ENCODE measurements around the gene TRAPPC10. TPM values are rescaled to one million over a fixed set of nuclear protein-coding genes. Genes with fewer than 3 reads are reported as not detected.
"Not testable (repeated sequence)": the region's sequence is repeated elsewhere in the genome, so short reads cannot be mapped to it uniquely, and the experiment has no call there.

The TRAPPC10 gene
- total RNA-seq, 1 experiment from 2014 or later = 32.9 TPM

GRCh38 chr21:44122131-44122530 lies 110.0 kb downstream of the TRAPPC10 start:
- H4K20me1 ChIP-seq (ENCODE audit: control insufficient read depth, insufficient read depth, insufficient read length); H3K18ac ChIP-seq (ENCODE audit: insufficient read length, low read depth, low read length); H3K4ac ChIP-seq (ENCODE audit: low read depth, low read length); H3K4me1 ChIP-seq (ENCODE audit: insufficient read depth, low read length); H3K4me1 Mint-ChIP-seq; H3K4me3 Mint-ChIP-seq; H3K27ac Mint-ChIP-seq; H3T11ph ChIP-seq (ENCODE audit: low read length); H2BK15ac ChIP-seq (ENCODE audit: low read depth, low read length); H4K8ac ChIP-seq (replicated peaks; ENCODE audit: insufficient read length, low read depth, low read length); H2AFZ ChIP-seq (ENCODE audit: low read length); H3K9me3 ChIP-seq (ENCODE audit: control insufficient read depth, low read depth, low read length); H2BK120ac ChIP-seq (ENCODE audit: low read depth, low read length, poor library complexity, severe bottlenecking); H3K14ac ChIP-seq (ENCODE audit: insufficient read depth, low read length); H4K5ac ChIP-seq (ENCODE audit: insufficient read length, low read depth, low read length); H3K36me3 Mint-ChIP-seq (ENCODE audit: insufficient read depth in 1 of 3, low read depth in 3 of 3); H3K27me3 Mint-ChIP-seq (ENCODE audit: low read depth); H3K27me3 ChIP-seq (ENCODE audit: insufficient read depth, low read length); H3K56ac ChIP-seq (ENCODE audit: insufficient read length, low read depth, low read length); H2BK12ac ChIP-seq (ENCODE audit: insufficient read length, low read depth, low read length); DNase-seq; H3K9ac ChIP-seq (ENCODE audit: extremely low read depth, insufficient read length, low read length); H4K91ac ChIP-seq (ENCODE audit: insufficient read length, low read depth, low read length); H3K27ac ChIP-seq (ENCODE audit: insufficient read length, low read depth, low read length); H2AK5ac ChIP-seq (ENCODE audit: insufficient read length, low read length); H3K79me2 ChIP-seq (ENCODE audit: insufficient read depth, low read length); H2BK20ac ChIP-seq (ENCODE audit: low read depth, low read length, poor library complexity, severe bottlenecking); H3K23ac ChIP-seq (ENCODE audit: insufficient read length, low read depth, low read length); H3K23me2 ChIP-seq (ENCODE audit: insufficient read length, low read depth, low read length, poor library complexity, severe bottlenecking); H3K4me2 ChIP-seq (ENCODE audit: insufficient read depth, insufficient read length, low read length); H3K9me3 Mint-ChIP-seq; H2BK5ac ChIP-seq (ENCODE audit: insufficient read length, low read length); H3K79me1 ChIP-seq (ENCODE audit: insufficient read depth, low read depth, low read length, poor library complexity, severe bottlenecking): not testable (repeated sequence)
- WGBS (ENCODE audit: extremely low coverage, insufficient read length, low lambda C conversion rate) = no CpG with 5 or more reads among the region's 10 CpGs

- not testable (repeated sequence) for H3K27me3 Mint-ChIP-seq (ENCODE audit: low read depth); H3K4me1 ChIP-seq (ENCODE audit: insufficient read depth, low read length); H3K18ac ChIP-seq (ENCODE audit: insufficient read length, low read depth, low read length); H4K8ac ChIP-seq (replicated peaks; ENCODE audit: insufficient read length, low read depth, low read length); H3K27ac Mint-ChIP-seq; H3K56ac ChIP-seq (ENCODE audit: insufficient read length, low read depth, low read length); H3K9ac ChIP-seq (ENCODE audit: extremely low read depth, insufficient read length, low read length); H3K79me2 ChIP-seq (ENCODE audit: insufficient read depth, low read length); H3K4me2 ChIP-seq (ENCODE audit: insufficient read depth, insufficient read length, low read length); H2AK5ac ChIP-seq (ENCODE audit: insufficient read length, low read length); H3K4ac ChIP-seq (ENCODE audit: low read depth, low read length); H4K20me1 ChIP-seq (ENCODE audit: control insufficient read depth, insufficient read depth, insufficient read length); H3K4me3 Mint-ChIP-seq; H2AFZ ChIP-seq (ENCODE audit: low read length); H3K27me3 ChIP-seq (ENCODE audit: insufficient read depth, low read length); H3K4me1 Mint-ChIP-seq; DNase-seq; H4K5ac ChIP-seq (ENCODE audit: insufficient read length, low read depth, low read length); H3K36me3 Mint-ChIP-seq (ENCODE audit: insufficient read depth in 1 of 3, low read depth in 3 of 3); H2BK120ac ChIP-seq (ENCODE audit: low read depth, low read length, poor library complexity, severe bottlenecking); H3K9me3 Mint-ChIP-seq; H2BK15ac ChIP-seq (ENCODE audit: low read depth, low read length); H3T11ph ChIP-seq (ENCODE audit: low read length); H4K91ac ChIP-seq (ENCODE audit: insufficient read length, low read depth, low read length); H3K27ac ChIP-seq (ENCODE audit: insufficient read length, low read depth, low read length); H3K14ac ChIP-seq (ENCODE audit: insufficient read depth, low read length); H3K23me2 ChIP-seq (ENCODE audit: insufficient read length, low read depth, low read length, poor library complexity, severe bottlenecking); H2BK20ac ChIP-seq (ENCODE audit: low read depth, low read length, poor library complexity, severe bottlenecking); H3K79me1 ChIP-seq (ENCODE audit: insufficient read depth, low read depth, low read length, poor library complexity, severe bottlenecking); H3K23ac ChIP-seq (ENCODE audit: insufficient read length, low read depth, low read length); H3K9me3 ChIP-seq (ENCODE audit: control insufficient read depth, low read depth, low read length); H2BK5ac ChIP-seq (ENCODE audit: insufficient read length, low read length); H2BK12ac ChIP-seq (ENCODE audit: insufficient read length, low read depth, low read length)
- no CpG with 5 or more reads among the region's 19 CpGs for WGBS (ENCODE audit: extremely low coverage, insufficient read length, low lambda C conversion rate)
Observed at GRCh38 chr21:44127827-44128226, 115.7 kb downstream of the TRAPPC10 start.

DNA sequence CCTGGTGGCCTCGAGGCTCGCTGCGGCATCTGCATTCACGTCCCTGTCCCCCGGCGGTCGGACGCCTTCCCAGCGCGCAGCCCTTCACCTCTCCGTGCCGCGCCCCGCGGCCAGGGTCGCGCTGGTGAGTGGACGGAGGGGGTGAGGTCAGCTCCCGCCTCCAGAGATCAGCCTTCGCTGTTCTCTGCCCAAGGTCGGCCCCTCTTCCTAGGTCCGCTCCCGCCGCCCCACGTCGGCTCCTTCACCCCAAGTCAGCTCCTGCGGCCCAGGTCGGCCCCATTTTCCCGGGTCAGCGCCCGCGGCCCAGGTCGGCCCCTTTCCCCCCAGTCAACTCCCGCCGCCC lies 121.6 kb downstream of the TRAPPC10 start:
- not testable (repeated sequence) for H3K4me1 ChIP-seq (ENCODE audit: insufficient read depth, low read length); H3K36me3 Mint-ChIP-seq (ENCODE audit: insufficient read depth in 1 of 3, low read depth in 3 of 3); H3K18ac ChIP-seq (ENCODE audit: insufficient read length, low read depth, low read length); H2BK15ac ChIP-seq (ENCODE audit: low read depth, low read length); H3K23ac ChIP-seq (ENCODE audit: insufficient read length, low read depth, low read length); H4K5ac ChIP-seq (ENCODE audit: insufficient read length, low read depth, low read length); H3K9ac ChIP-seq (ENCODE audit: extremely low read depth, insufficient read length, low read length); H3K79me1 ChIP-seq (ENCODE audit: insufficient read depth, low read depth, low read length, poor library complexity, severe bottlenecking); H3K4me3 Mint-ChIP-seq; H4K20me1 ChIP-seq (ENCODE audit: control insufficient read depth, insufficient read depth, insufficient read length); H3K14ac ChIP-seq (ENCODE audit: insufficient read depth, low read length); H3K4me1 Mint-ChIP-seq; H2AFZ ChIP-seq (ENCODE audit: low read length); H3K27ac ChIP-seq (ENCODE audit: insufficient read length, low read depth, low read length); H3K56ac ChIP-seq (ENCODE audit: insufficient read length, low read depth, low read length); H3K27me3 ChIP-seq (ENCODE audit: insufficient read depth, low read length); H2BK120ac ChIP-seq (ENCODE audit: low read depth, low read length, poor library complexity, severe bottlenecking); H3K4ac ChIP-seq (ENCODE audit: low read depth, low read length); H3K9me3 Mint-ChIP-seq; H2BK12ac ChIP-seq (ENCODE audit: insufficient read length, low read depth, low read length); H3K23me2 ChIP-seq (ENCODE audit: insufficient read length, low read depth, low read length, poor library complexity, severe bottlenecking); H2BK5ac ChIP-seq (ENCODE audit: insufficient read length, low read length); H3T11ph ChIP-seq (ENCODE audit: low read length); H2AK5ac ChIP-seq (ENCODE audit: insufficient read length, low read length); H4K91ac ChIP-seq (ENCODE audit: insufficient read length, low read depth, low read length); H3K9me3 ChIP-seq (ENCODE audit: control insufficient read depth, low read depth, low read length); H3K27ac Mint-ChIP-seq; H3K27me3 Mint-ChIP-seq (ENCODE audit: low read depth); H3K79me2 ChIP-seq (ENCODE audit: insufficient read depth, low read length); H3K4me2 ChIP-seq (ENCODE audit: insufficient read depth, insufficient read length, low read length); H4K8ac ChIP-seq (replicated peaks; ENCODE audit: insufficient read length, low read depth, low read length); H2BK20ac ChIP-seq (ENCODE audit: low read depth, low read length, poor library complexity, severe bottlenecking); DNase-seq
- WGBS (ENCODE audit: extremely low coverage, insufficient read length, low lambda C conversion rate) = no CpG with 5 or more reads among the region's 35 CpGs

All from H9 (cell line).